Mesothelial cell of epicardium (in vitro differentiated cells): Measurements from ENCODE around the gene MRPS26. TPM values are rescaled to one million over a fixed set of nuclear protein-coding genes. Genes with fewer than 3 reads are reported as not detected.
"Not testable (repeated sequence)": the region's sequence is repeated elsewhere in the genome, so short reads cannot be mapped to it uniquely, and the experiment has no call there.

Source experiments
- DNase-seq, 2 experiments: peaks; one replicate each; pipeline ENCODE4 v3.0.0; 2021; ENCODE audit warnings: low spot score in 2 of 2; ENCODE audit not compliant: unreplicated experiment in 2 of 2
- H3K27ac Mint-ChIP-seq: 2 replicates; pipeline ENCODE4 v1.8.0; 2021; ENCODE audit warnings: mixed read lengths
- H3K27me3 Mint-ChIP-seq: 2 replicates; pipeline ENCODE4 v1.8.0; 2021; ENCODE audit warnings: low read depth, mixed read lengths
- H3K36me3 Mint-ChIP-seq: 2 replicates; pipeline ENCODE4 v1.8.0; 2021; ENCODE audit warnings: mixed read lengths
- H3K4me1 Mint-ChIP-seq: 2 replicates; pipeline ENCODE4 v1.8.0; 2021; ENCODE audit warnings: mixed read lengths
- H3K4me3 Mint-ChIP-seq: 2 replicates; pipeline ENCODE4 v1.8.0; 2021; ENCODE audit warnings: mild to moderate bottlenecking, moderate library complexity, mixed read lengths
- H3K9me3 Mint-ChIP-seq: 2 replicates; pipeline ENCODE4 v1.8.0; 2021; ENCODE audit warnings: mixed read lengths
- total RNA-seq: library from RNA; stranded (reverse); gene quantifications from 3 replicates; pipeline ENCODE4 v1.2.1, GENCODE V29; 2021
- TF ChIP-seq, protein P1 (sequence below): fragments of 200-600 bp; sonication (generic); IDR thresholded peaks from one replicate; pipeline ENCODE4 v1.5.0; 2021; ENCODE audit warnings: antibody characterized with exemption; ENCODE audit not compliant: unreplicated experiment

The MRPS26 gene
- total RNA-seq, 1 donor from 2014 or later, result 56.9 TPM

DNA sequence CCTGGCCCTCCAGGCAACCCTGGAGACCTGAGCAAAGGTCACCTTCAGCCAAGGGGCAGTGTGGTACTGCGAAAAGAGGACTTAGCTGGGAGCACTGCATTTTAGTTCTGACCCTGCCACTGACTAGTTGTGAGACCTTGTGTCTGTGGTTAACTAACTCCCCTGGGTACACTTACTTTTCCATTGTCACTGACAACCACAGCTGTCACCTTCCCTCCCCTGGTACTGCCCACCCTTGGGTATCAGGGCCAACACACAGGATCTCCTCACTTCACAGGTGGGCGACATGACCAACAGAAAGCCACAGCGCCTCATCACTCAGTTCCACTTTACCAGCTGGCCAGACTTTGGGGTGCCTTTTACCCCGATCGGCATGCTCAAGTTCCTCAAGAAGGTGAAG is 24.1 kb upstream of the MRPS26 start:
- peaks cover 13% of the 10 kb centered on the region for H3K4me1 Mint-ChIP-seq
- H3K9me3 Mint-ChIP-seq, result peaks cover 6% of the 10 kb centered on the region
- peaks cover 49% of the 10 kb centered on the region for H3K36me3 Mint-ChIP-seq
- DNase-seq, result no peak
- TF ChIP-seq, protein P1, sequence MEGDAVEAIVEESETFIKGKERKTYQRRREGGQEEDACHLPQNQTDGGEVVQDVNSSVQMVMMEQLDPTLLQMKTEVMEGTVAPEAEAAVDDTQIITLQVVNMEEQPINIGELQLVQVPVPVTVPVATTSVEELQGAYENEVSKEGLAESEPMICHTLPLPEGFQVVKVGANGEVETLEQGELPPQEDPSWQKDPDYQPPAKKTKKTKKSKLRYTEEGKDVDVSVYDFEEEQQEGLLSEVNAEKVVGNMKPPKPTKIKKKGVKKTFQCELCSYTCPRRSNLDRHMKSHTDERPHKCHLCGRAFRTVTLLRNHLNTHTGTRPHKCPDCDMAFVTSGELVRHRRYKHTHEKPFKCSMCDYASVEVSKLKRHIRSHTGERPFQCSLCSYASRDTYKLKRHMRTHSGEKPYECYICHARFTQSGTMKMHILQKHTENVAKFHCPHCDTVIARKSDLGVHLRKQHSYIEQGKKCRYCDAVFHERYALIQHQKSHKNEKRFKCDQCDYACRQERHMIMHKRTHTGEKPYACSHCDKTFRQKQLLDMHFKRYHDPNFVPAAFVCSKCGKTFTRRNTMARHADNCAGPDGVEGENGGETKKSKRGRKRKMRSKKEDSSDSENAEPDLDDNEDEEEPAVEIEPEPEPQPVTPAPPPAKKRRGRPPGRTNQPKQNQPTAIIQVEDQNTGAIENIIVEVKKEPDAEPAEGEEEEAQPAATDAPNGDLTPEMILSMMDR, result no peak
- no peaks in the 10 kb centered on the region for H3K27me3 Mint-ChIP-seq
- no peak overlapping the region for H3K4me3 Mint-ChIP-seq
- H3K27ac Mint-ChIP-seq, result no peak overlapping the region

DNA sequence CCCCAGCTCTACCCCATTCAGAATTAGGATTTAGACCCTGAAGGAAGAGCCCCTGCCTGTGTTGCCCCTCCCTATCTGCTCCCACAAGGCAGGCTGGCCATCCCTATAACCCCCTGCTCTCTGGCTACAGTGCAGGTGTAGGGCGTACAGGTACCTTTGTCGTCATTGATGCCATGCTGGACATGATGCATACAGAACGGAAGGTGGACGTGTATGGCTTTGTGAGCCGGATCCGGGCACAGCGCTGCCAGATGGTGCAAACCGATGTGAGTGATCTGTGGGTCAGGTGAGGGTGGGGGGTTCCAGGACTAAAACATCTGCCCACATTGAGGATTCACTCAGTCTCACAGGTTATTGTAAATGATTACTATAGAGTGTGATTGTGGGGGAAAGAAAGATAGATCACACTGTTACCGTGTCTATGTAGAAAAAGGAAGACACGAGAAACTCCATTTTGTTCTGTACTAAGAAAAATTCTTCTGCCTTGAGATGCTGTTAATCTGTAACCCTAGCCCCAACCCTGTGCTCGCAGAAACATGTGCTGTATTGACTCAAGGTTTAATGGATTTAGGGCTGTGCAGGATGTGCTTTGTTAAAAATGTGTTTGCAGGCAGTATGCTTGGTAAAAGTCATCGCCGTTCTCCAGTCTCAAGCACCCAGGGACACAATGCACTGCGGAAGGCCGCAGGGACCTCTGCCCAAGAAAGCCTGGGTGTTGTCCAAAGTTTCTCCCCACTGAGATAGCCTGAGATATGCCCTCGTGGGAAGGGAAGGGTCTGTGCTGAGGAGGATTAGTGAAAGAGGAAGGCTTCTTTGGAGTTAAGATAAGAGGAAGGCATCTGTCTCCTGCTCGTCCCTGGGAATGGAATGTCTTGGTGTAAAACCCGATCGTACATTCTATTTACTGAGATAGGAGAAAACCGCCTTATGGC is 23.0 kb upstream of the MRPS26 start:
- not testable (repeated sequence) for DNase-seq, H3K4me3 Mint-ChIP-seq, H3K27me3 Mint-ChIP-seq, H3K9me3 Mint-ChIP-seq
- H3K4me1 Mint-ChIP-seq, result peaks cover 13% of the 10 kb centered on the region
- peaks cover 41% of the 10 kb centered on the region for H3K36me3 Mint-ChIP-seq
- peak overlapping the region; percentile 82 for H3K27ac Mint-ChIP-seq

DNA sequence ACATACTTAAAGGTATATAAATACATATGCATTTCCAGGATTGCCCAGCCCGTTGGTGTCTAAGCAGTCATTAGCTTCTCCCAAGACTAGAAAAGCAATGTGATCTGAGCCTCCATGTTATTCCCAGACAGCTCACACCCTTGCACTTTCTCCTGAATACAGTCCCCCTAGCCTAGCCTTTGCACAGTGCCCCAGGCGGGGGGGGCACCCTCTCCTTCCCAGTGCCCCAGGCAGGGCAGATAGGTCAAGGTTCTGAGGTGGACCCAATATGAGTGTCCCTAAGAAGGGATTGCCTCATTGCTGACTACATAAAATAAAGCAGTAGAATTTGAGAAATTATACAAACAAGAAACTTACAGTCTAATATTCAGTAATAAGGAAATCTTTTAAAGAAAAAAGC is 17.9 kb upstream of the MRPS26 start:
- peaks cover 26% of the 10 kb centered on the region for H3K36me3 Mint-ChIP-seq

DNA sequence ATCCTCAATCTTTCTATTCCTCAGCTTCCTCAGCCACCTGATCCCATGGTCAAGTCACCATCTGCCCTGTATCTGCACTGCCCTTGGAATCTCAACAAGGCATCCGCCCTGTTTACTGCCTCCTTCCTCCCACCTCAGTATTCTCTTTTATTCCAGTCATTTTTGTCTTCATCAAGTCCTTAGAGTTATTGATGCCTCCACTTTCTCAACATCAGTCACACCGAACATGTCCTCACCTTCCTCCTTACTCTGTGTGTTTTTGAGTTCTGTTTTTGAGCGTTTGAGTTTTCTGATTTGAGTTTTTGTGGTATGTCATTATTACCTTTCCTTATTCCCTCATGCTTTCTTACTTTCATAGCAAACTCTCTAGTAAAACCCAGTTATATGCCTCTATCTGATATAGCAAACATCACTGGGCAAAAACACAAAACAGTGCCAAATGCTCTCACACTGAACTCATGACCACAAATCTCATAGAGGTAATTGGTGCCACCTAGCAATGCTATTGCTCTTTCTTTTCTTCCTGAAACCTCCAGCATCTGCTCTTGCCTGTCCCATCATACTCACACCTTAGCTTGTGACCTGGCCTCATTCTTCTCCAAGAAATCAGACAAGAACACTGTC is 14.2 kb upstream of the MRPS26 start:
- TF ChIP-seq, protein P1, result no peak
- Mint-ChIP-seq H3K27me3 (no peaks in the 10 kb centered on the region), H3K36me3 (peaks cover 33% of the 10 kb centered on the region), H3K27ac (no peak overlapping the region), H3K4me1 (no peaks in the 10 kb centered on the region), H3K4me3 (no peak overlapping the region), H3K9me3 (no peaks in the 10 kb centered on the region)
- no peak for DNase-seq

More for the DNA sequence above, 17.9 kb upstream of the MRPS26 start:
- TF ChIP-seq, protein P1, result no peak
- Mint-ChIP-seq H3K27ac (no peak overlapping the region), H3K27me3 (no peaks in the 10 kb centered on the region), H3K4me3 (no peak overlapping the region), H3K9me3 (no peaks in the 10 kb centered on the region), H3K4me1 (peaks cover 8% of the 10 kb centered on the region)
- DNase-seq, result no peak

DNA sequence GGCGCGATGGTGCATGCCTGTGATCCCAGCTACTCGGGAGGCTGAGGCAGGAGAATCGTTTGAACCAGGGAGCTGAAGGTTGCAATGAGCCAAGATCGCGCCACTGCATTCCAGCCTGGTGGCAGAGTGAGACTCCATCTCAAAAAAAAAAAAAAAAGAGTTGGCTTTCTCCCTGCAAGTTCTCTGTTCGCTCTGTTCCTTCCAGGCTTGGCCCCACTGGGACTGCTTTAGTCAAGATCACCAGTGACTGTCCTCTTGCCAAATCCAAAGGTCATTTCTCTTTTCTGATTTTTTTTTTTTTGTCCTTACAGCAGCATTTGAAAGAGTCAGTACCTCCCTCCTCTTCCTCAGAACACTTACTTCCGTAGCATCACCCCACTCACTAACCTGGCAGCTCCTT is 13.2 kb upstream of the MRPS26 start:
- Mint-ChIP-seq H3K4me1 (no peaks in the 10 kb centered on the region), H3K36me3 (peaks cover 29% of the 10 kb centered on the region), H3K4me3 (no peak overlapping the region), H3K27ac (no peak overlapping the region), H3K27me3 (no peaks in the 10 kb centered on the region), H3K9me3 (no peaks in the 10 kb centered on the region)
- TF ChIP-seq, protein P1, result no peak
- no peak for DNase-seq

DNA sequence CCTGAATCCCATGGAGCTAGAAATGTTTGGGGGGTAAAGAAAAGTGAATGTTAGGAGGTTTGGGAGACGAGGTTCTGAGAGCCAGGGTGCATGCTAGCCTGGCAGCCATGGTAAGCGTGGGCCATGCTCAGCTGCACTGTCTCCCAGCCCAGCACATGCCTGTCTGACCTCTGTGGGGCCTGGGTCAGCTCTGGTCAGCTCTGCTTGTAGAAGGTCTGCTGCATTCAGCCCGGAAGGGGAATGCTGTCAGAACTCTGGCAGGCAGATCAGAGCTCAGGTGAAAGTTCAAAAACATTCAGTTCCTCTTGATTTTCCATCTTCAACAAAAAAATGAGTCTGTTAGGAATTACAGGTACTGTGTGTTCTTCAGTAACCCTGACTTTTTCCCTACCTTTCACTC is 8.2 kb upstream of the MRPS26 start:
- Mint-ChIP-seq H3K27ac (no peak overlapping the region), H3K36me3 (peaks cover 31% of the 10 kb centered on the region), H3K4me3 (no peak overlapping the region), H3K27me3 (no peaks in the 10 kb centered on the region), H3K4me1 (peaks cover 10% of the 10 kb centered on the region), H3K9me3 (no peaks in the 10 kb centered on the region)
- no peak for DNase-seq
- TF ChIP-seq, protein P1, result no peak
